Smooth muscle cell (in vitro differentiated cells): ENCODE measurements around the gene NELL2. TPM values are rescaled to one million over a fixed set of nuclear protein-coding genes. Genes with fewer than 3 reads are reported as not detected.

Experiments
- DNase-seq: peaks from one replicate; lab custom pipeline; 2025; ENCODE audit not compliant: unreplicated experiment; lab: John Stamatoyannopoulos, UW
- H2AFZ ChIP-seq: fragments of 200-600 bp; sonication (generic); 2 replicates; pipeline ENCODE4 v1.6.0; 2016; ENCODE audit warnings: antibody characterized with exemption, low read depth, mild to moderate bottlenecking
- H3F3A ChIP-seq: fragments of 200-600 bp; sonication (generic); 2 replicates; pipeline ENCODE4 v1.6.0; 2017; ENCODE audit warnings: antibody characterized with exemption, low read depth
- H3K27ac ChIP-seq: fragments of 200-600 bp; sonication (generic); 2 replicates; pipeline ENCODE4 v1.5.1; 2016; ENCODE audit warnings: low read depth, mild to moderate bottlenecking
- H3K27me3 ChIP-seq: fragments of 200-600 bp; sonication (generic); 2 replicates; pipeline ENCODE4 v1.6.1; 2016; ENCODE audit warnings: low read depth, mild to moderate bottlenecking
- H3K36me3 ChIP-seq: fragments of 200-600 bp; sonication (generic); 2 replicates; pipeline ENCODE4 v1.5.1; 2016; ENCODE audit warnings: low read depth
- H3K4me1 ChIP-seq: fragments of 200-600 bp; sonication (generic); 2 replicates; pipeline ENCODE4 v1.5.1; 2016; ENCODE audit warnings: low read depth
- H3K4me2 ChIP-seq: fragments of 200-600 bp; sonication (generic); 2 replicates; pipeline ENCODE4 v1.6.0; 2016; ENCODE audit warnings: mild to moderate bottlenecking
- H3K4me3 ChIP-seq: fragments of 200-600 bp; sonication (generic); 2 replicates; pipeline ENCODE4 v1.5.1; 2016; ENCODE audit warnings: mild to moderate bottlenecking
- H3K79me2 ChIP-seq: fragments of 200-600 bp; sonication (generic); 2 replicates; pipeline ENCODE4 v1.6.0; 2016; ENCODE audit warnings: low read depth, mild to moderate bottlenecking
- H3K9ac ChIP-seq: fragments of 200-600 bp; sonication (generic); 2 replicates; pipeline ENCODE4 v1.6.0; 2016; ENCODE audit warnings: low read depth
- H3K9me3 ChIP-seq: fragments of 200-600 bp; sonication (generic); replicated peaks from 2 replicates; pipeline ENCODE4 v1.5.1; 2016; ENCODE audit warnings: low read depth
- H4K20me1 ChIP-seq: fragments of 200-600 bp; sonication (generic); 2 replicates; pipeline ENCODE4 v1.6.0; 2016; ENCODE audit warnings: low read depth
- WGBS: methylation state at CpG from one replicate; pipeline ENCODE4 v1.1.7; 2016; ENCODE audit warnings: low lambda C conversion rate; 5-methylcytosine and 5-hydroxymethylcytosine counted together
- polyA plus RNA-seq: library from polyadenylated mRNA; unstranded; fragments of >200 nt; fragmentation: Nextera tagmentation; extraction: Ambion mirVana; gene quantifications from 2 replicates; pipeline ENCODE4 v1.2.1, GENCODE V29; 2016
- total RNA-seq: library from RNA; depleted of rRNA; stranded (reverse); fragments of >200 nt; gene quantifications from 2 replicates; pipeline ENCODE4 v1.2.3, GENCODE V29; 2014
- TF ChIP-seq, protein P1 (sequence below): fragments of 200-600 bp; sonication (generic); IDR thresholded peaks from 2 replicates; pipeline ENCODE4 v1.5.1; 2017; ENCODE audit warnings: borderline replicate concordance, mild to moderate bottlenecking, antibody characterized with exemption; ENCODE audit not compliant: insufficient read depth, poor library complexity, severe bottlenecking

Gene NELL2
- total and polyA plus RNA-seq, 2 experiments from 2014 or later: 16.8 TPM; not detected in 1

DNA sequence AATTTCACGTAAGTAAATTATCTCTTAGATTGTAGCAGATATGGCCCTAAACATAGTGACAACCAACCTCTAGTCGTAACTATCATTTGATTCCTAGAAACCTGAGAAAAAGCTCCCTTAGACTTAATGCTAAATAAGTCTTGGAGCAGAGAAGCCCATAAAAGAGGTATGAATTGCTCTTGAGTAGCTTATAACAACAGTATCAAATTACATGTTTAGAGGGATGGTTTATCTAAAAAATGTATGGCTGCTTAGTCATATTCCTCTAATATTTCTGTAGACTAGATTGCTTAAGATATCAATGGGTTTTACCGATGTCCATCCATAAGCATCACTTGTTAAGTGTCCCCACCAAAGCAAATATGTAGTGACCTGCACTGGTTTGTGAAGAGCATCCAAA, 259.7 kb downstream of the NELL2 start:
- no peak overlapping the region for H3K4me3 ChIP-seq
- H3K79me2 ChIP-seq: no peaks in the 10 kb centered on the region
- no peak overlapping the region for H3K9ac ChIP-seq
- no peaks in the 10 kb centered on the region for H3K9me3 ChIP-seq
- TF ChIP-seq, protein P1, sequence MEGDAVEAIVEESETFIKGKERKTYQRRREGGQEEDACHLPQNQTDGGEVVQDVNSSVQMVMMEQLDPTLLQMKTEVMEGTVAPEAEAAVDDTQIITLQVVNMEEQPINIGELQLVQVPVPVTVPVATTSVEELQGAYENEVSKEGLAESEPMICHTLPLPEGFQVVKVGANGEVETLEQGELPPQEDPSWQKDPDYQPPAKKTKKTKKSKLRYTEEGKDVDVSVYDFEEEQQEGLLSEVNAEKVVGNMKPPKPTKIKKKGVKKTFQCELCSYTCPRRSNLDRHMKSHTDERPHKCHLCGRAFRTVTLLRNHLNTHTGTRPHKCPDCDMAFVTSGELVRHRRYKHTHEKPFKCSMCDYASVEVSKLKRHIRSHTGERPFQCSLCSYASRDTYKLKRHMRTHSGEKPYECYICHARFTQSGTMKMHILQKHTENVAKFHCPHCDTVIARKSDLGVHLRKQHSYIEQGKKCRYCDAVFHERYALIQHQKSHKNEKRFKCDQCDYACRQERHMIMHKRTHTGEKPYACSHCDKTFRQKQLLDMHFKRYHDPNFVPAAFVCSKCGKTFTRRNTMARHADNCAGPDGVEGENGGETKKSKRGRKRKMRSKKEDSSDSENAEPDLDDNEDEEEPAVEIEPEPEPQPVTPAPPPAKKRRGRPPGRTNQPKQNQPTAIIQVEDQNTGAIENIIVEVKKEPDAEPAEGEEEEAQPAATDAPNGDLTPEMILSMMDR: no peak
- no peaks in the 10 kb centered on the region for H4K20me1 ChIP-seq
- H3K27ac ChIP-seq: no peak overlapping the region
- no peak overlapping the region for H3K4me2 ChIP-seq
- WGBS: 75% methylated on average over 3 of the region's 3 CpGs
- DNase-seq: no peak
- H3K4me1 ChIP-seq: peaks cover 24% of the 10 kb centered on the region
- H3F3A ChIP-seq: no peaks in the 10 kb centered on the region
- H3K27me3 ChIP-seq: no peaks in the 10 kb centered on the region
- no peaks in the 10 kb centered on the region for H3K36me3 ChIP-seq
- H2AFZ ChIP-seq: no peak overlapping the region

DNA sequence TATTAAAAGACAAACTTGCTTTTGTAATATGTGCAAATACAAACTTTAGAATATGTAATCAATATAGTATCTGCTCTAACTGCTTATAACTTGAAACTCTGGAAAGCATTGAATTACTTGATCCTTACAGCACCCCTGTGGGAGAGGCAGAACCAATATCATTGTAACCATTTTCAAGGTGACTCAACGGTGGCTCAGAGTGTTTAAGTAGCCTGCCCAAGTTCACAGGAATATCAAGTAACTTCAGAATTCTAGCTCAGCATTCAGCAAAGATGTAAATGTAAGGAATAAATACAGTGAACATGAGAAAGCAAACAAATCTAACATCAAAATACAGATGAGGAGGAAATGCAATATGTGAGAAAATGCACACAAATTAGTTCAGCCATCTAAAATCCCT, 264.6 kb downstream of the NELL2 start:
- no peaks in the 10 kb centered on the region for H3F3A ChIP-seq
- no peaks in the 10 kb centered on the region for H3K9me3 ChIP-seq
- 40% methylated on average over 1 of the region's 1 CpG for WGBS
- TF ChIP-seq, protein P1: no peak
- no peak overlapping the region for H2AFZ ChIP-seq
- H3K36me3 ChIP-seq: no peaks in the 10 kb centered on the region
- no peak for DNase-seq
- no peaks in the 10 kb centered on the region for H3K79me2 ChIP-seq
- H3K4me2 ChIP-seq: no peak overlapping the region
- H4K20me1 ChIP-seq: no peaks in the 10 kb centered on the region
- H3K9ac ChIP-seq: no peak overlapping the region
- no peaks in the 10 kb centered on the region for H3K27me3 ChIP-seq
- no peak overlapping the region for H3K4me3 ChIP-seq
- H3K4me1 ChIP-seq: no peaks in the 10 kb centered on the region
- H3K27ac ChIP-seq: no peak overlapping the region

DNA sequence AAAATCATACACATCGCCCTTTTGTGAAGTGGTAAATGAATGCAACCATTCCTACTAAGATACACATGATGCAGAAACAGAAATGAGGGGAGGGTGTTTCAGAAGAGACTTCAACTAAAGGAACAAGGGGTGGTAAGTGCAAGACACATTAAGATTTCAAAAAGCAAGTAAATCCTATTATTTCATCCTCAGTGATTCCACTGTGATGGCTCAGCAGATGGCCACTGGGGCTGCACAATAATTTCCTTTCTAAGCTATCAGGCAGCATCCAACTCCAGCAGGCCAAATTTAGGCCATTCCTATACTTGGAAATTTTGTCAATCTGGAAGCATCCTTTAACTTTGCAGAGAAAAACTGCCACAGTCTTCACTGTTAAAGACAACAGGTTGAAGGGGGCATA, 272.4 kb downstream of the NELL2 start:
- Histone ChIP-seq H3K4me1 (peaks cover 27% of the 10 kb centered on the region), H3K27ac (no peak overlapping the region), H4K20me1 (no peaks in the 10 kb centered on the region), H3K4me3 (no peak overlapping the region), H3K4me2 (no peak overlapping the region), H3F3A (no peaks in the 10 kb centered on the region), H3K9me3 (no peaks in the 10 kb centered on the region), H3K9ac (no peak overlapping the region), H2AFZ (no peak overlapping the region), H3K36me3 (no peaks in the 10 kb centered on the region), H3K27me3 (no peaks in the 10 kb centered on the region), H3K79me2 (no peaks in the 10 kb centered on the region)
- TF ChIP-seq, protein P1: no peak
- 90% methylated on average over 1 of the region's 1 CpG for WGBS
- DNase-seq: no peak

DNA sequence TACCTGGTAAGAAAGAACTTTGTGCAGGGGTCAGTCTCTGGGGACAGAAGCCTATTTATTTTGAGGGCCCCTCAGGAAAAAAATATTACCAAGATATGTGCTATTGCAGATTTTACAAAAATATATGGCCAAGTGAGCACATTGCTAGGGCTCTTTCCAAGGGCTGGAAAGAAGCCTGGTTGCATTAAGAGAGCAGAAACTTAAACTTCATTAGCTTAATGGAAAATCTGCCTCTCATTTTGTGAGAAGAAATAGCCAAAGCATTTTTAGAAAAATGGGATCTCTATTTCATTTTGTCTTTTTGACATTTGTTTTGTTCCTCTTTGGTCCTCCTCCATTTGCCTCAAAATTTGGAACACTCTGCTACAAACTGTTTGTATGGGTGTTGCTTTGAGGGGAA, 283.5 kb downstream of the NELL2 start:
- TF ChIP-seq, protein P1: no peak
- Histone ChIP-seq H3K79me2 (no peaks in the 10 kb centered on the region), H3K36me3 (no peaks in the 10 kb centered on the region), H2AFZ (no peak overlapping the region), H3K4me2 (no peak overlapping the region), H4K20me1 (no peaks in the 10 kb centered on the region), H3K27me3 (no peaks in the 10 kb centered on the region), H3K4me3 (no peak overlapping the region), H3K27ac (no peak overlapping the region), H3K4me1 (no peaks in the 10 kb centered on the region), H3F3A (no peaks in the 10 kb centered on the region), H3K9ac (no peak overlapping the region), H3K9me3 (no peaks in the 10 kb centered on the region)
- DNase-seq: no peak
